Measurements from ENCODE around the gene CD1B.
"Not testable (repeated sequence)": the region's sequence is repeated elsewhere in the genome, so short reads cannot be mapped to it uniquely, and the experiment has no call there.

CD1B gene

GRCh38 chr1:158354255-158354654 is 22.9 kb upstream of the CD1B start:
- Histone ChIP-seq H3K36me3 (ENCODE audit: control insufficient read depth in 1 of 2, insufficient read depth in 2 of 2, low read length in 2 of 2) (no peaks in the 10 kb centered on the region), H3K9me3 (ENCODE audit: control insufficient read depth in 1 of 2, low read length in 2 of 2) (no peaks in the 10 kb centered on the region), H3K4me3 (ENCODE audit: low read depth in 1 of 2, low read length in 2 of 2) (no peak overlapping the region), H3K27ac (ENCODE audit: low read depth, low read length) (no peak overlapping the region), H3K9ac (ENCODE audit: low read depth in 1 of 2, low read length in 2 of 2) (no peak overlapping the region), H3K4me1 (ENCODE audit: control insufficient read depth in 1 of 2, insufficient read depth in 2 of 2, low read length in 2 of 2) (no peaks in the 10 kb centered on the region), H3K27me3 (ENCODE audit: control insufficient read depth in 1 of 2, insufficient read depth in 2 of 2, low read length in 2 of 2) (no peaks in the 10 kb centered on the region)

- H3K4me3 ChIP-seq (ENCODE audit: low read depth in 1 of 2, low read length in 2 of 2): no peak within 1 kb of the TSS
- H3K27me3 ChIP-seq (ENCODE audit: control insufficient read depth in 1 of 2, insufficient read depth in 2 of 2, low read length in 2 of 2): no peaks in the 10 kb centered on the region
- no peaks in the 10 kb centered on the region for H3K4me1 ChIP-seq (ENCODE audit: control insufficient read depth in 1 of 2, insufficient read depth in 2 of 2, low read length in 2 of 2)
- H3K27ac ChIP-seq (ENCODE audit: low read depth, low read length): no peak within 1 kb of the TSS
- H3K9me3 ChIP-seq (ENCODE audit: control insufficient read depth in 1 of 2, low read length in 2 of 2): no peaks in the 10 kb centered on the region
- H3K36me3 ChIP-seq (ENCODE audit: control insufficient read depth in 1 of 2, insufficient read depth in 2 of 2, low read length in 2 of 2): no peaks in the 10 kb centered on the region
- no peak within 1 kb of the TSS for H3K9ac ChIP-seq (ENCODE audit: low read depth in 1 of 2, low read length in 2 of 2)
These were observed 22.2 kb upstream of the CD1B start, which contains the start of gene CD1E for GRCh38 chr1:158353303-158354075. Gene CD1E, plus strand, starts transcription at chr1:158353894. Its CDS starts 95 bp downstream, at chr1:158353989.

- H3K9ac ChIP-seq (ENCODE audit: low read depth in 1 of 2, low read length in 2 of 2); H3K27me3 ChIP-seq (ENCODE audit: control insufficient read depth in 1 of 2, insufficient read depth in 2 of 2, low read length in 2 of 2); H3K9me3 ChIP-seq (ENCODE audit: control insufficient read depth in 1 of 2, low read length in 2 of 2); H3K4me1 ChIP-seq (ENCODE audit: control insufficient read depth in 1 of 2, insufficient read depth in 2 of 2, low read length in 2 of 2); H3K4me3 ChIP-seq (ENCODE audit: low read depth in 1 of 2, low read length in 2 of 2); H3K27ac ChIP-seq (ENCODE audit: low read depth, low read length); H3K36me3 ChIP-seq (ENCODE audit: control insufficient read depth in 1 of 2, insufficient read depth in 2 of 2, low read length in 2 of 2): not testable (repeated sequence)
These were observed 17.6 kb upstream of the CD1B start for GRCh38 chr1:158348946-158349345.

GRCh38 chr1:158336413-158336812 is 5.1 kb upstream of the CD1B start:
- H3K27ac ChIP-seq (ENCODE audit: low read depth, low read length); H3K9me3 ChIP-seq (ENCODE audit: control insufficient read depth in 1 of 2, low read length in 2 of 2); H3K36me3 ChIP-seq (ENCODE audit: control insufficient read depth in 1 of 2, insufficient read depth in 2 of 2, low read length in 2 of 2); H3K27me3 ChIP-seq (ENCODE audit: control insufficient read depth in 1 of 2, insufficient read depth in 2 of 2, low read length in 2 of 2); H3K9ac ChIP-seq (ENCODE audit: low read depth in 1 of 2, low read length in 2 of 2); H3K4me1 ChIP-seq (ENCODE audit: control insufficient read depth in 1 of 2, insufficient read depth in 2 of 2, low read length in 2 of 2); H3K4me3 ChIP-seq (ENCODE audit: low read depth in 1 of 2, low read length in 2 of 2): not testable (repeated sequence)

GRCh38 chr1:158335213-158335532 is 3.8 kb upstream of the CD1B start:
- Histone ChIP-seq H3K4me1 (ENCODE audit: control insufficient read depth in 1 of 2, insufficient read depth in 2 of 2, low read length in 2 of 2) (no peaks in the 10 kb centered on the region), H3K36me3 (ENCODE audit: control insufficient read depth in 1 of 2, insufficient read depth in 2 of 2, low read length in 2 of 2) (no peaks in the 10 kb centered on the region), H3K9ac (ENCODE audit: low read depth in 1 of 2, low read length in 2 of 2) (no peak overlapping the region), H3K27ac (ENCODE audit: low read depth, low read length) (no peak overlapping the region), H3K4me3 (ENCODE audit: low read depth in 1 of 2, low read length in 2 of 2) (no peak overlapping the region), H3K27me3 (ENCODE audit: control insufficient read depth in 1 of 2, insufficient read depth in 2 of 2, low read length in 2 of 2) (no peaks in the 10 kb centered on the region), H3K9me3 (ENCODE audit: control insufficient read depth in 1 of 2, low read length in 2 of 2) (no peaks in the 10 kb centered on the region)

- no peak overlapping the region for H3K27ac ChIP-seq (ENCODE audit: low read depth, low read length)
- H3K27me3 ChIP-seq (ENCODE audit: control insufficient read depth in 1 of 2, insufficient read depth in 2 of 2, low read length in 2 of 2): no peaks in the 10 kb centered on the region
- no peaks in the 10 kb centered on the region for H3K36me3 ChIP-seq (ENCODE audit: control insufficient read depth in 1 of 2, insufficient read depth in 2 of 2, low read length in 2 of 2)
- H3K9me3 ChIP-seq (ENCODE audit: control insufficient read depth in 1 of 2, low read length in 2 of 2): no peaks in the 10 kb centered on the region
- H3K4me3 ChIP-seq (ENCODE audit: low read depth in 1 of 2, low read length in 2 of 2): no peak overlapping the region
- no peak overlapping the region for H3K9ac ChIP-seq (ENCODE audit: low read depth in 1 of 2, low read length in 2 of 2)
- H3K4me1 ChIP-seq (ENCODE audit: control insufficient read depth in 1 of 2, insufficient read depth in 2 of 2, low read length in 2 of 2): no peaks in the 10 kb centered on the region
These were observed 3.3 kb upstream of the CD1B start for GRCh38 chr1:158334526-158335212.

GRCh38 chr1:158333405-158334155 is 2.2 kb upstream of the CD1B start:
- H3K36me3 ChIP-seq (ENCODE audit: control insufficient read depth in 1 of 2, insufficient read depth in 2 of 2, low read length in 2 of 2): no peaks in the 10 kb centered on the region
- no peak overlapping the region for H3K4me3 ChIP-seq (ENCODE audit: low read depth in 1 of 2, low read length in 2 of 2)
- no peak overlapping the region for H3K27ac ChIP-seq (ENCODE audit: low read depth, low read length)
- no peaks in the 10 kb centered on the region for H3K4me1 ChIP-seq (ENCODE audit: control insufficient read depth in 1 of 2, insufficient read depth in 2 of 2, low read length in 2 of 2)
- no peak overlapping the region for H3K9ac ChIP-seq (ENCODE audit: low read depth in 1 of 2, low read length in 2 of 2)
- H3K9me3 ChIP-seq (ENCODE audit: control insufficient read depth in 1 of 2, low read length in 2 of 2): no peaks in the 10 kb centered on the region
- no peaks in the 10 kb centered on the region for H3K27me3 ChIP-seq (ENCODE audit: control insufficient read depth in 1 of 2, insufficient read depth in 2 of 2, low read length in 2 of 2)

GRCh38 chr1:158331106-158331425 is 265 bp downstream of the CD1B start:
- Histone ChIP-seq H3K9me3 (ENCODE audit: control insufficient read depth in 1 of 2, low read length in 2 of 2) (no peaks in the 10 kb centered on the region), H3K4me3 (ENCODE audit: low read depth in 1 of 2, low read length in 2 of 2) (no peak overlapping the region), H3K9ac (ENCODE audit: low read depth in 1 of 2, low read length in 2 of 2) (no peak overlapping the region), H3K27ac (ENCODE audit: low read depth, low read length) (no peak overlapping the region), H3K4me1 (ENCODE audit: control insufficient read depth in 1 of 2, insufficient read depth in 2 of 2, low read length in 2 of 2) (no peaks in the 10 kb centered on the region), H3K27me3 (ENCODE audit: control insufficient read depth in 1 of 2, insufficient read depth in 2 of 2, low read length in 2 of 2) (no peaks in the 10 kb centered on the region), H3K36me3 (ENCODE audit: control insufficient read depth in 1 of 2, insufficient read depth in 2 of 2, low read length in 2 of 2) (no peaks in the 10 kb centered on the region)

- Histone ChIP-seq H3K36me3 (ENCODE audit: control insufficient read depth in 1 of 2, insufficient read depth in 2 of 2, low read length in 2 of 2) (no peaks in the 10 kb centered on the region), H3K27me3 (ENCODE audit: control insufficient read depth in 1 of 2, insufficient read depth in 2 of 2, low read length in 2 of 2) (no peaks in the 10 kb centered on the region), H3K27ac (ENCODE audit: low read depth, low read length) (no peak overlapping the region), H3K9me3 (ENCODE audit: control insufficient read depth in 1 of 2, low read length in 2 of 2) (no peaks in the 10 kb centered on the region), H3K4me3 (ENCODE audit: low read depth in 1 of 2, low read length in 2 of 2) (no peak overlapping the region), H3K9ac (ENCODE audit: low read depth in 1 of 2, low read length in 2 of 2) (no peak overlapping the region), H3K4me1 (ENCODE audit: control insufficient read depth in 1 of 2, insufficient read depth in 2 of 2, low read length in 2 of 2) (no peaks in the 10 kb centered on the region)
These were observed 783 bp downstream of the CD1B start for GRCh38 chr1:158330391-158331105.

- no peak overlapping the region for H3K27ac ChIP-seq (ENCODE audit: low read depth, low read length)
These were observed 1.6 kb downstream of the CD1B start for GRCh38 chr1:158329733-158330132.

More at GRCh38 chr1:158329733-158330132, 1.6 kb downstream of the CD1B start:
- no peaks in the 10 kb centered on the region for H3K27me3 ChIP-seq (ENCODE audit: control insufficient read depth in 1 of 2, insufficient read depth in 2 of 2, low read length in 2 of 2)
- no peaks in the 10 kb centered on the region for H3K4me1 ChIP-seq (ENCODE audit: control insufficient read depth in 1 of 2, insufficient read depth in 2 of 2, low read length in 2 of 2)
- no peaks in the 10 kb centered on the region for H3K9me3 ChIP-seq (ENCODE audit: control insufficient read depth in 1 of 2, low read length in 2 of 2)
- no peaks in the 10 kb centered on the region for H3K36me3 ChIP-seq (ENCODE audit: control insufficient read depth in 1 of 2, insufficient read depth in 2 of 2, low read length in 2 of 2)
- H3K4me3 ChIP-seq (ENCODE audit: low read depth in 1 of 2, low read length in 2 of 2): no peak overlapping the region
- H3K9ac ChIP-seq (ENCODE audit: low read depth in 1 of 2, low read length in 2 of 2): no peak overlapping the region

Data from duodenal mucosa (tissue), 2 donors.